GM12872 (cell line): ENCODE measurements around the gene IP6K1.

Experiments used
- CTCF ChIP-seq: IDR thresholded peaks from 3 replicates; pipeline ENCODE4 v1.5.1; 2011; ENCODE audit warnings: low read depth, mild to moderate bottlenecking, low read length, moderate library complexity; ENCODE audit not compliant: insufficient read depth

Gene IP6K1

GRCh38 chr3:49790626-49791411 lies 4.5 kb upstream of the IP6K1 start:
- no peak for TF ChIP-seq CTCF

- TF ChIP-seq CTCF, result no peak
Measured at GRCh38 chr3:49788056-49788455, 1.7 kb upstream of the IP6K1 start.

- TF ChIP-seq CTCF, result no peak
Measured at GRCh38 chr3:49787536-49787935, 1.2 kb upstream of the IP6K1 start.

- TF ChIP-seq CTCF, result no peak
Measured at GRCh38 chr3:49787182-49787464, 781 bp upstream of the IP6K1 start.

- no peak for TF ChIP-seq CTCF
Measured at GRCh38 chr3:49785565-49786356, 581 bp downstream of the IP6K1 start.

GRCh38 chr3:49781415-49782199 lies 4.7 kb downstream of the IP6K1 start:
- no peak for TF ChIP-seq CTCF
